BJ (cell line): Measurements from ENCODE around the gene C6orf132. TPM values are rescaled to one million over a fixed set of nuclear protein-coding genes. Genes with fewer than 3 reads are reported as not detected.
A peak's percentile ranks its signal among the peaks of the same experiment; 100 is the strongest.

ENCODE experiments used
- CTCF ChIA-PET: fragments of 350-600 bp; formaldehyde crosslinking; extraction: SDS; loops from one replicate; lab custom pipeline; 2021; ENCODE audit warnings: antibody characterized with exemption, inconsistent platforms; lab: Yijun Ruan, JAX
- POLR2A ChIA-PET: fragments of 300-600 bp; sonication (Branson Sonifier 250); formaldehyde crosslinking; extraction: SDS; loops from one replicate; lab custom pipeline; 2021; ENCODE audit warnings: antibody characterized with exemption; lab: Charles Lee
- DNase-seq: peaks from one replicate; pipeline ENCODE4 v3.0.0-alpha.2; 2011; ENCODE audit warnings: low read depth
- H3K27me3 ChIP-seq: 2 replicates; pipeline ENCODE4 v1.6.0; 2011; ENCODE audit warnings: low read length; ENCODE audit not compliant: control insufficient read depth, insufficient read depth
- H3K36me3 ChIP-seq: 2 replicates; pipeline ENCODE4 v1.5.1; 2011; ENCODE audit warnings: low read length; ENCODE audit not compliant: control insufficient read depth, insufficient read depth
- H3K4me3 ChIP-seq: 2 replicates; pipeline ENCODE4 v1.5.1; 2011; ENCODE audit warnings: low read depth, mild to moderate bottlenecking, control low read depth, low read length
- polyA plus RNA-seq: library from polyadenylated mRNA; depleted of rRNA; stranded (reverse); fragments of >200 nt; gene quantifications from 2 replicates; pipeline ENCODE4 v1.2.3, GENCODE V29; 2011
- TF ChIP-seq, protein P1 (sequence below): IDR thresholded peaks from 2 replicates; pipeline ENCODE4 v1.5.1; 2011; ENCODE audit warnings: low read depth, mild to moderate bottlenecking, control low read depth, inconsistent platforms, low read length, moderate library complexity; ENCODE audit not compliant: insufficient read depth

C6orf132 gene
- polyA plus RNA-seq, 1 experiment = 0.70 TPM

DNA sequence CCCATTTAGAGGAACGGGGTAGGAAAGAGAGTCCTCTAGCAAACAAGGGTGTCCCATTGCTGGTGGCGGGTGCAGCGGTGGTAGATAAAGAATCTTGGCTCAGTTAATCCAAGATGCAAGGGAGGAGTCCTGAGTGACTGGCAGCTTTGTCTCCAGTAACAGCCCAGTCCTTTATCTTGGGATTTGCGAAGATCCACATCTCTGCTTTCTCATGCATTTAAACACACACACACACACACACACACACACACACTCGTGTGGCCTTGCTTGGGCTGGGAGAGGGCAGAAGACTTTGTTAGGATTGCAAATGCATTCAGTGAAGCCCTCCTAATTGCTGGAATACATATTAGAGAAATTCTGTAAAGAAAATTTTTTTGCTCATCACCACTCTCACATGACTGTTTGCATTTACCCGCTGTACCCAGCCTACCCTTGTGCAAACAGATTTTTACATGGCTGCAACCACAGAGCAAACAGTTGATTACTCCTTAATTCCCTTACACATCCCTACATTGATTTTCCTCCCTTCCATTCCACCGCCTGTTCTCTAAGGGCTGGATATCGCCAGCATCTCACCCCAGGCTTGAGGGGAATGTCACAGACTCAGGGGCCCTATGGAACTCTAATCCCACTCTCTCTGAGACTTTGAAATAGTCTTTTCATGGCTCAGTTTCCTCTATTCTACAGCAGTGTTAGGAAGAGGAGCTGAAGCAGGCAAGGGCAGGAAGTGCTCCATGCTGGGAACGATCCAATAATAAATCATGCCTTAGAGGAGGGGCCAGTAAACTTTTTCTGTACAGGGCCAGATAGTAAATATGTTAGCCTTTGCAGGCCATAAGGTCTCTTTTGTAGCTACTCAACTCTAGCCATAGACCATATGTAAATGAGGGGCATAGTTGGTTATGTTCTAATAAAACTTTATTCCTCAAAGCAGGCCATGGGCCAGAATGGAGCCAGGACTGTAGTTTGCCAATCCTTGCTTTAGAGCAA lies 3.5 kb downstream of the C6orf132 start:
- POLR2A ChIA-PET = interaction anchor here (0.6 kb wide), 1 partner anchor 840 kb away, joined by 5 read pairs; no protein-coding TSS in a partner anchor
- H3K27me3 ChIP-seq = no peaks in the 10 kb centered on the region
- H3K4me3 ChIP-seq = no peak overlapping the region
- CTCF ChIA-PET = interaction anchor here (0.8 to 1.3 kb wide), 4 partner anchors 17 to 38 kb away, joined by 3 to 5 read pairs (median 4); no protein-coding TSS in a partner anchor
- TF ChIP-seq, protein P1, sequence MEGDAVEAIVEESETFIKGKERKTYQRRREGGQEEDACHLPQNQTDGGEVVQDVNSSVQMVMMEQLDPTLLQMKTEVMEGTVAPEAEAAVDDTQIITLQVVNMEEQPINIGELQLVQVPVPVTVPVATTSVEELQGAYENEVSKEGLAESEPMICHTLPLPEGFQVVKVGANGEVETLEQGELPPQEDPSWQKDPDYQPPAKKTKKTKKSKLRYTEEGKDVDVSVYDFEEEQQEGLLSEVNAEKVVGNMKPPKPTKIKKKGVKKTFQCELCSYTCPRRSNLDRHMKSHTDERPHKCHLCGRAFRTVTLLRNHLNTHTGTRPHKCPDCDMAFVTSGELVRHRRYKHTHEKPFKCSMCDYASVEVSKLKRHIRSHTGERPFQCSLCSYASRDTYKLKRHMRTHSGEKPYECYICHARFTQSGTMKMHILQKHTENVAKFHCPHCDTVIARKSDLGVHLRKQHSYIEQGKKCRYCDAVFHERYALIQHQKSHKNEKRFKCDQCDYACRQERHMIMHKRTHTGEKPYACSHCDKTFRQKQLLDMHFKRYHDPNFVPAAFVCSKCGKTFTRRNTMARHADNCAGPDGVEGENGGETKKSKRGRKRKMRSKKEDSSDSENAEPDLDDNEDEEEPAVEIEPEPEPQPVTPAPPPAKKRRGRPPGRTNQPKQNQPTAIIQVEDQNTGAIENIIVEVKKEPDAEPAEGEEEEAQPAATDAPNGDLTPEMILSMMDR = no peak
- no peak for DNase-seq
- no peaks in the 10 kb centered on the region for H3K36me3 ChIP-seq

DNA sequence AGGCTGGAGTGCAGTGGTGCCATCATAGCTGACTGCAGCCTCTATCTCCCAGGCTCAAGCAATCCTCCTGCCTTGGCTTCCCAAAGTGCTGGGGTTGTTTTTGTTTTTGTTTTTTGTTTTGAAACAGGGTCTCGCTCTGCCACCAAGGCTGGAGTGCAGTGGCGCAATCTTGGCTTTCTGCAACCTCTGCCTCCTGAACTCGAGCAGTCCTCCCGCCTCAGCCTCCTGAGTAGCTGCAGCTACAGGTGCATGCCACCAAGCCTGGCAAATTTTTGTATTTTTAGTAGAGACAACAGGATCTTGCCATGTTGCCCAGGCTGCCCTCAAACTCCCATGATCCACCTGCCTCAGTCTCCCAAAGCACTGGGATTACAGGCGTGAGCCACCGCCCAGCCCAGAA lies 4.2 kb downstream of the C6orf132 start:
- Histone ChIP-seq H3K4me3 (no peak overlapping the region), H3K36me3 (no peaks in the 10 kb centered on the region), H3K27me3 (no peaks in the 10 kb centered on the region)
- DNase-seq = no peak
- ChIA-PET CTCF (no interaction called here), POLR2A (no interaction called here)
- TF ChIP-seq, protein P1 = no peak

DNA sequence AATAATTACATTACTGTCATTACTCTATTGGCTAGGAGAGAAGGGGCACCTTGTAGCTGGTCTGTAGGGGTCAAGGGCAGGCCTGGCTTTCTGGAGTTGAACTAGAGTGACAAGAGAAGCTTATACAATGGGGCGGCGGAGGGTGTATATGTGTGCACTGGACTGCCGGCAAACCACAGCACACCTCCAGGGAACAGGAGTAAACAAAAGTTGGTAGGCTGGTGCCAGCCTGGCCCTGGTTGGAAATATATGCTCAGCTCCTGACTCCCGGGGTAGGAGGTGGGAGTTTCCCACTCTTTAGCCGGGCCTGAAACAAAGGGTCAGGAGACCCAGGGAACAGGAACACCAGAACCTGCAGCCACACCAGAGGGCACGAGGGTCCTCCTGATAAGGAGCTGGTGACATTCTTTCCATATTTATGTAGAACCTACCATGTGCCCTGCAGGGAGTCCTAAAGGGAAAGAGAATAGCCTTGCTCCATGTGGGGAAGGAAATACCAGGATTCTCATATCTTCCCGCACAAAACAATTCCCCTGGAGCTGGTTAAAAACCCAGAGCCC lies 5.1 kb downstream of the C6orf132 start:
- TF ChIP-seq, protein P1 = no peak
- CTCF ChIA-PET = interaction anchor here (0.8 to 0.9 kb wide), 2 partner anchors 27 to 29 kb away, joined by 3 to 5 read pairs; no protein-coding TSS in a partner anchor
- POLR2A ChIA-PET = interaction anchor here (0.6 to 0.7 kb wide), 2 partner anchors 68 to 1229 kb away, joined by 3 to 6 read pairs; no protein-coding TSS in a partner anchor
- H3K27me3 ChIP-seq = no peaks in the 10 kb centered on the region
- H3K4me3 ChIP-seq = no peak overlapping the region
- DNase-seq = no peak
- no peaks in the 10 kb centered on the region for H3K36me3 ChIP-seq

DNA sequence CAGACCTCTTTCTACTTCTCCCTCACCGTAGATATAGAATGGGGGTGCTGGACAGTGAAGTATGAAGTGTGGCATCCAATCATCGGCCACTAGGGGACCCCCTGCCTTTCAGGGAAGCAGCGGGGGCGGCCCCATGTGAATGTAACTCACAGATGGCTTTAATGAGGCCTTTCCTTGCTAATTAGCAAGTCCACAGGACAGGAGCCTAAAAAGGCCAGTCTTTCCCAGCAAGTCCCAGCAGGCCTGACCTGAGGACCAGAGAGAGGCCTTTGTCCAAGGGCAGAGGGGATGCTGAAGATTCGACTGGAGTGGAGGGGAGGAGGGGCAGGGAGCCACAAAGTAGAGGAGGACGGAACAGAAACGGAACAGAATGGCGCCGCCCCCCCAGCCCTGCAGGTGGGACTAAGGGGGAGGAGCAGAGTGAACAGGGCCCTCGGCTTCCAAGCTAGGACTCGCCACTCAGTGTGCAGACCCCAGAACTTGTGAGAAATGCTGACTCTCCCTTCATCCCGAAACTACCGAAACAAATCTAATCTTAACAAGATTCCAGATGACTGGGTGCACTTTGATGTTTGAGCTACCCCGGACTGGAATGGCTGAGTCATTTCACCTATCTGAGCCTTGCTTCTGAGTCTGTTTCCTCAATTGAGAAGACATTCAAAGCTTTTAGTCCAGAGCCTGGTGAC lies 5.8 kb downstream of the C6orf132 start:
- POLR2A ChIA-PET = interaction anchor here (0.6 to 0.7 kb wide), 2 partner anchors 67 to 1229 kb away, joined by 3 to 6 read pairs; no protein-coding TSS in a partner anchor

More for the DNA sequence above, 5.8 kb downstream of the C6orf132 start:
- CTCF ChIA-PET = interaction anchor here (0.8 to 1.4 kb wide), 3 partner anchors 12 to 29 kb away, joined by 3 to 5 read pairs (median 5); no protein-coding TSS in a partner anchor
- no peak overlapping the region for H3K4me3 ChIP-seq
- no peak for DNase-seq
- H3K36me3 ChIP-seq = no peaks in the 10 kb centered on the region
- no peaks in the 10 kb centered on the region for H3K27me3 ChIP-seq
- TF ChIP-seq, protein P1 = peak; percentile 49
